Gastrocnemius medialis (tissue), 4 donors: ENCODE results near the gene MRPS16. TPM values are rescaled to one million over a fixed set of nuclear protein-coding genes. Genes with fewer than 3 reads are reported as not detected.
A peak's percentile ranks its signal among the peaks of the same experiment; 100 is the strongest.

ENCODE experiments used
- ATAC-seq, 2 donors: fragments of 150-250 bp; one replicate each; pipeline ENCODE4 v1.9.1; 2016
- DNase-seq, 2 donors: peaks; one replicate each; pipeline ENCODE4 v3.0.0-alpha.2; 2019
- H3K27ac ChIP-seq, 4 donors: fragments of 200-600 bp; sonication (generic); 1 replicate in 1 of 4; 2 replicates in 3 of 4; pipeline ENCODE4 v1.5.1; 2016 to 2018; ENCODE audit warnings: mild to moderate bottlenecking in 2 of 4, moderate library complexity in 1 of 4
- H3K27me3 ChIP-seq, 3 donors: fragments of 200-600 bp; sonication (generic) in 2 of 3; 1 replicate in 1 of 3; 2 replicates in 2 of 3; pipeline versions ENCODE4 v1.5.1 to v1.6.0; 2016 to 2019; ENCODE audit warnings: mild to moderate bottlenecking in 1 of 3, moderate library complexity in 1 of 3
- H3K36me3 ChIP-seq, 2 donors: fragments of 200-600 bp; sonication (generic) in 1 of 2; one replicate each; pipeline ENCODE4 v1.5.1; 2017 to 2018
- H3K4me1 ChIP-seq, 2 donors: fragments of 200-600 bp; sonication (generic) in 1 of 2; one replicate each; pipeline ENCODE4 v1.5.1; 2016 to 2017; ENCODE audit warnings: mild to moderate bottlenecking in 2 of 2
- H3K4me3 ChIP-seq, 4 donors: fragments of 200-600 bp; sonication (generic) in 3 of 4; 1 replicate in 1 of 4; 2 replicates in 3 of 4; pipeline ENCODE4 v1.5.1; 2016 to 2019; ENCODE audit warnings: mild to moderate bottlenecking in 2 of 4
- H3K9me3 ChIP-seq, 3 donors: fragments of 200-600 bp; sonication (generic) in 2 of 3; 1 replicate in 1 of 3; 2 replicates in 2 of 3; pipeline ENCODE4 v1.5.1; 2016 to 2019
- CTCF ChIP-seq, 5 experiments: fragments of 450-650 bp in 3 of 5; fragments of 200-600 bp in 2 of 5; sonication (generic) in 2 of 5; IDR thresholded peaks in 4 of 5; conservative IDR thresholded peaks in 1 of 5; 1 replicate in 4 of 5; 2 replicates in 1 of 5; pipeline ENCODE4 v1.5.1; 2016 to 2019; ENCODE audit warnings: antibody characterized with exemption in 5 of 5, mild to moderate bottlenecking in 3 of 5, moderate library complexity in 3 of 5
- POLR2A ChIP-seq, 2 donors: fragments of 450-650 bp; IDR thresholded peaks; one replicate each; pipeline ENCODE4 v1.6.1; 2017; ENCODE audit warnings: antibody characterized with exemption in 2 of 2, mild to moderate bottlenecking in 2 of 2, moderate library complexity in 2 of 2
- in situ Hi-C, 4 donors: fragments of 200-750 bp; cut with MboI; loops; one replicate each; pipeline versions ENCODE4 v1.15.0 to v1.8.0; 2017; ENCODE audit warnings: low sequenced_read_pairs in 4 of 4
- intact Hi-C: fragments of 100-400 bp; cut with DNase I; formaldehyde crosslinking; loops from one replicate; pipeline ENCODE4 v1.15.1; 2023; ENCODE audit warnings: low total_unique reads
- total RNA-seq, 4 donors: library from RNA; depleted of rRNA; stranded (reverse); fragments of >200 nt; gene quantifications; one replicate each; pipeline versions ENCODE4 v1.1.0 to v1.2.3, GENCODE V29; 2016

MRPS16 gene
- 100 to 1,000 TPM in 1 of 4 donors, 10 to 100 TPM in 3; 73.2 to 104 (median 79.6) TPM for total RNA-seq

GRCh38 chr10:73252445-73253224, at the start of gene MRPS16:
Gene MRPS16, minus strand, starts transcription at chr10:73252644. Its CDS starts 162 bp downstream, at chr10:73252482.
- peak within 1 kb of the TSS; percentile 89 to 99 (median 96) for H3K27ac ChIP-seq
- peaks cover 0 to 23% of the 10 kb centered on the region in 2 donors for H3K36me3 ChIP-seq
- H3K4me3 ChIP-seq: peak within 1 kb of the TSS; percentile 78 to 98 (median 88)
- peak; percentile 94 to 97 for DNase-seq
- in situ Hi-C loops: loop anchor here in 1 of 4 donors (25.0 kb wide), 1 partner anchor 385 kb away; the partner anchor contains the start of gene MYOZ1
- TF ChIP-seq POLR2A (IDR thresholded peaks at IDR 0.05) (peak; percentile 72 to 74), CTCF (IDR thresholded peaks at IDR 0.05 in 4 of 5, conservative IDR thresholded peaks at IDR 0.05 in 1 of 5) (no peak)
- peak; percentile 99 for ATAC-seq
- no peaks in the 10 kb centered on the region for H3K27me3 ChIP-seq
- peaks cover 30 to 31% of the 10 kb centered on the region in 2 donors for H3K4me1 ChIP-seq
- intact Hi-C loops: loop anchor here (1.0 to 5.0 kb wide), 4 partner anchors 84 to 245 kb away; partner anchors contain the start of genes ANXA7, ECD, FAM149B1 and P4HA1
- H3K9me3 ChIP-seq: no peaks in the 10 kb centered on the region

- DNase-seq: no peak
- Histone ChIP-seq H3K27ac (no peak overlapping the region), H3K4me1 (no peaks in the 10 kb centered on the region), H3K36me3 (no peaks in the 10 kb centered on the region), H3K27me3 (no peaks in the 10 kb centered on the region), H3K9me3 (no peaks in the 10 kb centered on the region), H3K4me3 (no peak overlapping the region)
- in situ Hi-C loops (no loop called here), intact Hi-C loops (no loop called here)
- no peak for TF ChIP-seq CTCF (IDR thresholded peaks at IDR 0.05 in 4 of 5, conservative IDR thresholded peaks at IDR 0.05 in 1 of 5)
- no peak for ATAC-seq
These were observed 44.5 kb upstream of the MRPS16 start for GRCh38 chr10:73296946-73297345.

- in situ Hi-C loops (no loop called here), intact Hi-C loops (no loop called here)
- Histone ChIP-seq H3K36me3 (no peaks in the 10 kb centered on the region), H3K4me3 (no peak overlapping the region), H3K9me3 (no peaks in the 10 kb centered on the region), H3K27ac (no peak overlapping the region), H3K4me1 (no peaks in the 10 kb centered on the region), H3K27me3 (no peaks in the 10 kb centered on the region)
- DNase-seq (no peak), ATAC-seq (no peak)
- TF ChIP-seq POLR2A (IDR thresholded peaks at IDR 0.05): no peak
These were observed 41.0 kb upstream of the MRPS16 start for GRCh38 chr10:73293461-73293860.

GRCh38 chr10:73289958-73290357, 37.5 kb upstream of the MRPS16 start:
- H3K4me1 ChIP-seq: no peaks in the 10 kb centered on the region
- intact Hi-C loops: no loop called here
- H3K9me3 ChIP-seq: no peaks in the 10 kb centered on the region
- no peaks in the 10 kb centered on the region for H3K27me3 ChIP-seq
- no peak overlapping the region for H3K27ac ChIP-seq
- TF ChIP-seq CTCF (IDR thresholded peaks at IDR 0.05 in 4 of 5, conservative IDR thresholded peaks at IDR 0.05 in 1 of 5) (no peak), POLR2A (IDR thresholded peaks at IDR 0.05) (no peak)
- in situ Hi-C loops: no loop called here
- H3K4me3 ChIP-seq: no peak overlapping the region
- DNase-seq: no peak
- H3K36me3 ChIP-seq: no peaks in the 10 kb centered on the region
- no peak for ATAC-seq

- no peaks in the 10 kb centered on the region for H3K4me1 ChIP-seq
- intact Hi-C loops (no loop called here), in situ Hi-C loops (no loop called here)
- no peak for TF ChIP-seq CTCF (IDR thresholded peaks at IDR 0.05 in 4 of 5, conservative IDR thresholded peaks at IDR 0.05 in 1 of 5)
- DNase-seq (no peak), ATAC-seq (no peak)
- H3K9me3 ChIP-seq: no peaks in the 10 kb centered on the region
- H3K27ac ChIP-seq: no peak overlapping the region
- H3K4me3 ChIP-seq: no peak overlapping the region
- H3K27me3 ChIP-seq: no peaks in the 10 kb centered on the region
- no peaks in the 10 kb centered on the region for H3K36me3 ChIP-seq
These were observed 35.0 kb upstream of the MRPS16 start for GRCh38 chr10:73287441-73287840.
